ENCODE data around the gene CYP27B1. TPM values are rescaled to one million over a fixed set of nuclear protein-coding genes. Genes with fewer than 3 reads are reported as not detected.

CYP27B1 gene
- total and polyA plus RNA-seq, 2 donors (not counting 3 experiments of a cell fraction or from before 2014, with no cell fraction given) = 0.62 to 2.7 TPM

GRCh38 chr12:57764662-57765002, 2.2 kb downstream of the CYP27B1 start:
- FAIRE-seq = no peak
- TF ChIP-seq GATA2 (IDR thresholded peaks at IDR 0.05; ENCODE audit: insufficient read depth, insufficient read length, low read depth, low read length) (no peak), MYC (IDR thresholded peaks at IDR 0.05; ENCODE audit: low read depth, low read length) (no peak), EZH2 (IDR thresholded peaks at IDR 0.05; ENCODE audit: borderline replicate concordance, low read depth, low read length, severe bottlenecking) (no peak), POLR2A (IDR thresholded peaks at IDR 0.05; ENCODE audit: low read depth, low read length) (no peak), JUN (IDR thresholded peaks at IDR 0.05; ENCODE audit: borderline replicate concordance, insufficient read depth, insufficient read length, low read depth) (no peak), POLR2AphosphoS5 (IDR thresholded peaks at IDR 0.05; ENCODE audit: insufficient read depth, low read depth, low read length) (no peak), MAX (IDR thresholded peaks at IDR 0.05; ENCODE audit: insufficient read depth, insufficient read length) (no peak)
- Histone ChIP-seq H3K4me3 (replicated peaks in 1 of 3; ENCODE audit: insufficient read depth in 1 of 3, low read depth in 1 of 3, low read length in 3 of 3) (no peak overlapping the region), H3K79me2 (ENCODE audit: control insufficient read depth, insufficient read depth, low read length) (no peaks in the 10 kb centered on the region), H3K27me3 (ENCODE audit: control insufficient read depth in 2 of 2, insufficient read depth in 2 of 2, low read length in 2 of 2) (peaks cover 35 to 38% of the 10 kb centered on the region in 2 experiments), H4K20me1 (replicated peaks; ENCODE audit: control insufficient read depth, extremely low read depth, insufficient read depth, low read length) (no peaks in the 10 kb centered on the region), H3K4me1 (ENCODE audit: control insufficient read depth, extremely low read depth, insufficient read depth, low read length) (peaks cover 17% of the 10 kb centered on the region), H3K9me3 (replicated peaks; ENCODE audit: control insufficient read depth, insufficient read depth, low read length) (no peaks in the 10 kb centered on the region), H3K9me1 (replicated peaks; ENCODE audit: control insufficient read depth, extremely low read depth, insufficient read depth, low read length) (no peaks in the 10 kb centered on the region), H3K9ac (replicated peaks; ENCODE audit: extremely low read depth, insufficient read depth, low read length) (no peak overlapping the region), H3K4me2 (ENCODE audit: insufficient read depth, low read length) (peak overlapping the region; percentile 60), H3K27ac (ENCODE audit: insufficient read depth, low read depth, low read length) (no peak overlapping the region), H3K36me3 (ENCODE audit: control insufficient read depth in 2 of 2, extremely low read depth in 1 of 2, insufficient read depth in 2 of 2, low read length in 2 of 2) (peaks cover 0 to 2% of the 10 kb centered on the region in 2 experiments), H2AFZ (ENCODE audit: low read depth, low read length) (peak overlapping the region; percentile 30)
- CTCF ChIA-PET = interaction anchor here (0.7 to 4.6 kb wide), 3 partner anchors 9 to 18 kb away, joined by 3 to 48 read pairs (median 3); partner anchors contain the start of genes CDK4, MARCHF9 and TSFM
- no TSS peak for BruUV-seq (replicated peaks)
- POLR2A ChIA-PET = no interaction called here
- no peak for DNase-seq (ENCODE audit: low read depth, low spot score)
- dilution Hi-C loops (cut with MboI; ENCODE audit: extremely low pct_ligation_motif_present, low sequenced_read_pairs) = no loop called here
- intact Hi-C loops (cut with micrococcal nuclease) = no loop called here

Data from endothelial cell of umbilical vein (primary cell).